ENCODE measurements around the gene TRIM43B. TPM values are rescaled to one million over a fixed set of nuclear protein-coding genes. Genes with fewer than 3 reads are reported as not detected.
"Not testable (repeated sequence)": the region's sequence is repeated elsewhere in the genome, so short reads cannot be mapped to it uniquely, and the experiment has no call there.

TRIM43B gene
- total RNA-seq, result not detected
- not detected for polyA plus RNA-seq (ENCODE audit: insufficient read depth in 1 of 8, insufficient read length in 8 of 8, low replicate concordance in 1 of 8)
- long read RNA-seq, donor 1, result 0 reads
- long read RNA-seq, donor 2, result 0 reads
- long read RNA-seq, donor 3, result 0 reads
- long read RNA-seq, donor 4, result 0 reads
- long read RNA-seq, donor 5, result 0 reads
- long read RNA-seq, donor 6, result 0 reads
- long read RNA-seq, donor 7, result 0 reads
- long read RNA-seq, donor 8, result 0 reads
- long read RNA-seq, donor 9, result 0 reads
- long read RNA-seq, donor 10, result 0 reads
- long read RNA-seq, donor 11, result 0 reads

DNA sequence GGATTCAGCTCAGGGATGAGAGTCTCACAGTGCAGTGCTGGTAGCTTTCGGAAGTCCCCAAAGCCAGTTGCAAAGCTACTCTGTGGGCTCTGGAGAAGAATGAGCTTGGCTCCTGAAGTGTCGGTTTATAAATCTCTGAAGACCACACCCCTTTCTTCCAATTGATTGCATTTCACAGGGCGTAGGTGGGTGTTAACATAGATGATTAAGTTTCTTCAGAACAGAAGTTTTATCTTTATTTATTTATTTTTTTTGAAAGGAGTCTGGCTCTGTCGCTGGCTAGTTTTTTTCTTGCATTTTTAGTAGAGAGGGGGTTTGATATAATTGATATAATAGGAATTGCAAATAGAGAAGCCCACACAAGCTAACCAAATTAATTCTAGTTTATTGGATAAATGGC is at the start of gene TRIM43B:
Gene TRIM43B, minus strand, starts transcription at position 101 of the 400 bp plus-strand sequence. CDS start 2,040 bp downstream, outside the sequence.
- not testable (repeated sequence) for H3K4me3 ChIP-seq (ENCODE audit: low read length); DNase-seq; H3K9me3 ChIP-seq (replicated peaks; ENCODE audit: control insufficient read depth, low read depth, low read length); H3K27ac ChIP-seq (ENCODE audit: low read length); H3K27me3 ChIP-seq (ENCODE audit: control insufficient read depth, insufficient read depth, low read length); H3K36me3 ChIP-seq (ENCODE audit: control insufficient read depth, insufficient read depth, low read length); H3K4me1 ChIP-seq (ENCODE audit: control insufficient read depth, insufficient read depth, low read length)
- whole genome bisulfite sequencing (ENCODE audit: insufficient coverage), result no CpG with 5 or more reads among the region's 4 CpGs

DNA sequence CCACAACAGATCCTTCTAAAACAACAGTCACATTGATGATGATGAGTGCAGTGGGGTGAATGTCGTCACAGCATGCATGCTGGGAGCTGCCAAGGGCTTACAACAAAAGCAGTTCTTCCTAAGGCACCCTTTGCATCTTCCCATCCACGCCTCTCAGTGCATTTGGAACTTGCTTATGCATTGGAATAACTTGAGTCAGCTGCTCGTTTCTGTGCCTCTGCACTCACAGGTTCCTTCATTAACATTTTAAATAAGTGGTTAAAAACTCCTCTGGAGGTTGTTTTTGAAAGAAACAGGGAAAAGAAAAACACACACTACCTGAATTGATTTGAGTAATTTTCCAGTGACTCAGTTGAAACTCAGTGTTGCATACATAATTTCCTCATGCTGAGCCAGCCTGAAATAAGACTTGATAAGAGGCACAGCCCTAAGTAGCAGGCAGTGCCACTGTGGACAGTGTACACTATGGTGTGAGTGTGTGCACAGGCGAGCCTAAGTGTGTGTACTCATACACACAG is 46.8 kb upstream of the TRIM43B start:
- no peak overlapping the region for H3K4me3 ChIP-seq (ENCODE audit: low read length)
- peaks cover 20% of the 10 kb centered on the region for H3K36me3 ChIP-seq (ENCODE audit: control insufficient read depth, insufficient read depth, low read length)
- no peaks in the 10 kb centered on the region for H3K27me3 ChIP-seq (ENCODE audit: control insufficient read depth, insufficient read depth, low read length)
- peaks cover 4% of the 10 kb centered on the region for H3K4me1 ChIP-seq (ENCODE audit: control insufficient read depth, insufficient read depth, low read length)
- H3K27ac ChIP-seq (ENCODE audit: low read length), result no peak overlapping the region
- no peaks in the 10 kb centered on the region for H3K9me3 ChIP-seq (replicated peaks; ENCODE audit: control insufficient read depth, low read depth, low read length)
- DNase-seq, result no peak
- WGBS (ENCODE audit: insufficient coverage), result 60% methylated on average over 2 of the region's 4 CpGs

DNA sequence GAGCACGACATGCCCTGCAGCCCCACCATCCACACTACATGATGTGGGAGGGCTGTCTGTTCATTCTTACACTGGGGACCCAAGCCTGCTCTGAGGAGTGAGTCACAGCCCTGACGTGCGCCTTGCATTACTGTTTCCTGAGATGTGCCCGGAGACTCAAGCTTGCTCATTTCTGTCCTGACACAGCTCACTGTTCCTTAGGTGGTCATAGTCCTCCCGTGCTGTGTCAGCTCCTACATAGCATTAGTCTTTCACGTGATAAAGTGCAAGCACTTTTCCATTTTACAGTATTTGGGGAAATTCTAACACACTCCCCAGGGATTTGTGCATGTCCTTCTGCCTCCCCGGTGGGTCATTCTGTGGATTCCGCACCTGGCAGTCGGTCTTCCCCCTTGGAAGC is 46.2 kb upstream of the TRIM43B start:
- DNase-seq, result no peak
- WGBS (ENCODE audit: insufficient coverage), result 88% methylated on average over 8 of the region's 9 CpGs
- Histone ChIP-seq H3K4me1 (ENCODE audit: control insufficient read depth, insufficient read depth, low read length) (peaks cover 6% of the 10 kb centered on the region), H3K9me3 (replicated peaks; ENCODE audit: control insufficient read depth, low read depth, low read length) (peaks cover under 1% of the 10 kb centered on the region), H3K27me3 (ENCODE audit: control insufficient read depth, insufficient read depth, low read length) (no peaks in the 10 kb centered on the region), H3K4me3 (ENCODE audit: low read length) (no peak overlapping the region), H3K36me3 (ENCODE audit: control insufficient read depth, insufficient read depth, low read length) (peaks cover 20% of the 10 kb centered on the region), H3K27ac (ENCODE audit: low read length) (no peak overlapping the region)

DNA sequence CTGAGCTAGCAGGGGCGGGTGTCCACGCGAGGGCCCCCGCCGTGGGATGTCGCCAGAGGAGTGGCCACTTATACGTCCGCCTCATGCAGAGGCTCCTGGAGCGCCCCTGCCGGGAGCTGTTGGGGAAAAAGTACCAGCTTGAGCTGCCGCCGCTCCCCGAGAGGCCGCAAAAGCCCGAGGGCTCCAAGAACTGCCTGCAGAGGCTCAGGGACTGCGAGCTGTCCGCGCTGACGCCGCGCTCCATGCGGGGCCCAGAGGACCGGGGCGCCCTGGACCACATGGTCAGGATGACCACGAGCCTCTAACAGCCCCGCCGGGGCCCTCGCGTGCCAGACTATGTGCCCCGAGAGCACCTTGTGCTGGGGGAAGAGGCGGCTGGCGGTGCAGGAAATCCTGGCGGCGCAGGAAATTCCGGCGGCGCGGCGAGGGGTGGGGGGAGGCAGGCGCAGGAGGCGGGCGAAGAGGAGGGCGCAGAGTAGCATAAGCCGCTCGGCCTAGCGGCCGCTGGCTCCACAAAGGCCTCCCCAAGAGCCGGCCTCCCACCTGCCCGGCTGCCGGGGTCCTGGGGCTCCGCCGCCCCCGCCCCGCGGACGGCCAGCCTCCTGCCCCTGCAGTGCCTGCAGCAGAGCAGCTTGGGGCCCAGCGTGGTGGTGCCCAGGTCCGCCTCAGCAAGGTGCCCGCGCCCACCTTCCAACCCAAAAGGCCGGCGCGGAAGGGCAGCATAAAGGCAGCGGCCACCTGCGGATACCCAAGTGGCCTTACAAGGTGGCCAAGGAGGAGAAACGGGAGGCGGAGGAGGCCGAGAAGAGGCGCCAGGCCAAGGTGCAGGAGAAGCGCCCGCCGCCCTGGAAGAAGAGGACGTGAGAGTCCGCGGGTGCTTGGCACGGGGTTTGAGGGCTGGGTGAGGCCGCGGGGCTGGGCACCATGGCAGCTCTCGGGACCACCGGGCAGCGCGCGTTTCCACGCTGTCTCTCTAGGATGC is 42.1 kb upstream of the TRIM43B start:
- H3K9me3 ChIP-seq (replicated peaks; ENCODE audit: control insufficient read depth, low read depth, low read length), result peaks cover 3% of the 10 kb centered on the region
- H3K27me3 ChIP-seq (ENCODE audit: control insufficient read depth, insufficient read depth, low read length), result no peaks in the 10 kb centered on the region
- H3K27ac ChIP-seq (ENCODE audit: low read length), result peak overlapping the region; percentile 64
- DNase-seq, result peak; percentile 72
- H3K36me3 ChIP-seq (ENCODE audit: control insufficient read depth, insufficient read depth, low read length), result peaks cover 17% of the 10 kb centered on the region
- peak overlapping the region; percentile 67 for H3K4me3 ChIP-seq (ENCODE audit: low read length)
- 3% methylated on average over 76 of the region's 84 CpGs for WGBS (ENCODE audit: insufficient coverage)
- peaks cover 6% of the 10 kb centered on the region for H3K4me1 ChIP-seq (ENCODE audit: control insufficient read depth, insufficient read depth, low read length)

DNA sequence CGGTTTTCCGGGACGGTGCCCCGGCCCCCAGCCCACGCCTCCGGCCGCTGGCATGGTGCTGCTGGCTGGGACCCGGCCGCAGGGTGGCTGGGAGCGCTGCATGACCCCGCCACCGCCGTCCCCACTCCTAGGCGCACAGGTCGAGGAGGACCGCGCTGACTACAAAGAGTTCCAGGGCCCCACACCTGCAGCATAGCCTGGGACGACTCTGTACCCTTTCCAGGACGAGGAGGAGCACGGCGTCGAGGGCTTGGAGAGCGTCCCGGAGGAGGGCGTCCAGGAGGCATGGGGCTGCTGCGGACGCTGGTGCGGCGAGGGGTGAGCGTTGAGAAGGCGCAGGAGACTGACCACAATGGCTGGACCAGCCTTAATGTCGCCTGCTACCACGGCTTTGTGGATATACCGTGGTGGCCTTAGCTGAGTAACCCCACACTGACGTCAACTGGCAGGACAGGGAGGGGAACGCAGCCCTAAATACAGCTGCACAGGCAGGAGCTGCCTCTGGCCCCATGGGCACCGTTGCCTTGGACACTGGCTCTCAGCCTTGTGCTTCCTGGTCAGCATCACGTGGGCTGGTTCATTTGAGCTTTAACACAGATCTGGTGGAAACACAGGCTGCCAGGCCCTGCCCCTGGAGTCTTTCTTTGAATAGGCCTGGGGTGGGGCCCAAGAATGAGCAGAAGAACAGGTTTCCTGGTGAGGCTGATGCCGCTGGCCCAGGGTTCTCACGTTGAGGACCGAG is 40.9 kb upstream of the TRIM43B start:
- WGBS (ENCODE audit: insufficient coverage), result 73% methylated on average over 41 of the region's 41 CpGs
- Histone ChIP-seq H3K4me1 (ENCODE audit: control insufficient read depth, insufficient read depth, low read length) (peaks cover 6% of the 10 kb centered on the region), H3K27me3 (ENCODE audit: control insufficient read depth, insufficient read depth, low read length) (no peaks in the 10 kb centered on the region), H3K27ac (ENCODE audit: low read length) (no peak overlapping the region), H3K4me3 (ENCODE audit: low read length) (no peak overlapping the region), H3K9me3 (replicated peaks; ENCODE audit: control insufficient read depth, low read depth, low read length) (peaks cover 3% of the 10 kb centered on the region), H3K36me3 (ENCODE audit: control insufficient read depth, insufficient read depth, low read length) (peaks cover 16% of the 10 kb centered on the region)
- DNase-seq, result peak; percentile 24

DNA sequence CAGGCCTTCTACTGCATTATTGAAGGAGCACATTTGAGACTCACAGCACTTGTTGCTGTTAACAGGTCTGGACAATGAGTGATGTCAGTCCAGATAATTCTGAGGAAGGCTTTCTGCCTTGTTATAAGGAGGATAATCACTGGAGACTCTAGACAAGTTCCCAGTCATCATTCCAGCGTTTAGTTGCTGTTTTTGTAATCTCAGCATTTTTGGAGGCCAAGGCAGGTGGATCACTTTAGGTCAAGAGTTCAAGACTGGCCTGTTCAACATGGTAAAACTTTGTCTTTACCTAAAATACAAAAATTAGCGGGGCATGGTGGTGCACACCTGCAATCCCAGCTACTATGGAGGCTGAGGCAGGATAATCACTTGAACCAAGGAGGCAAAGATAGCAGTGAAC is 39.6 kb upstream of the TRIM43B start:
- no CpG with 5 or more reads among the region's 2 CpGs for WGBS (ENCODE audit: insufficient coverage)
- Histone ChIP-seq H3K27ac (ENCODE audit: low read length) (no peak overlapping the region), H3K9me3 (replicated peaks; ENCODE audit: control insufficient read depth, low read depth, low read length) (peaks cover 3% of the 10 kb centered on the region), H3K4me1 (ENCODE audit: control insufficient read depth, insufficient read depth, low read length) (peaks cover 6% of the 10 kb centered on the region), H3K27me3 (ENCODE audit: control insufficient read depth, insufficient read depth, low read length) (no peaks in the 10 kb centered on the region), H3K36me3 (ENCODE audit: control insufficient read depth, insufficient read depth, low read length) (peaks cover 4% of the 10 kb centered on the region), H3K4me3 (ENCODE audit: low read length) (no peak overlapping the region)
- DNase-seq, result no peak

DNA sequence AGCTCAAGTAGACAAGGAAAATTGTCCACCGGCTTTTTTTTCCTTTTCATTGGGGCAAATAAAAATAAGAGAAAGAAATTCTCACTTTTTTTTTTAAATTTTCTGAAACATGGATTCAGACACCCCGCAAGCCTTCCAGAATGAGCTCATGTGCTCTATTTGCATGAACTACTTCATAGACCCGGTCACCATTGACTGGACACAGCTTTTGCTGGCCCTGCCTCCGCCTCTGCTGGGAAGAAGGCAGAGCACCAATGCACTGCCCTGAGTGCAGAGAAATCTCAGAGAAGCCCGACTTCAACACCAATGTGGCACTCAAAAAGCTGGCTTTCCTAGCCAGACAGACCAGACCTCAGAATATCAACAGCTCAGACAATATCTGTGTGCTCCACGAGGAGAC is 30.2 kb upstream of the TRIM43B start:
- WGBS (ENCODE audit: insufficient coverage), result 71% methylated on average over 3 of the region's 6 CpGs
- DNase-seq, result no peak
- peaks cover 2% of the 10 kb centered on the region for H3K27me3 ChIP-seq (ENCODE audit: control insufficient read depth, insufficient read depth, low read length)
- no peaks in the 10 kb centered on the region for H3K36me3 ChIP-seq (ENCODE audit: control insufficient read depth, insufficient read depth, low read length)
- no peaks in the 10 kb centered on the region for H3K4me1 ChIP-seq (ENCODE audit: control insufficient read depth, insufficient read depth, low read length)
- H3K9me3 ChIP-seq (replicated peaks; ENCODE audit: control insufficient read depth, low read depth, low read length), result no peaks in the 10 kb centered on the region
- no peak overlapping the region for H3K4me3 ChIP-seq (ENCODE audit: low read length)
- no peak overlapping the region for H3K27ac ChIP-seq (ENCODE audit: low read length)

DNA sequence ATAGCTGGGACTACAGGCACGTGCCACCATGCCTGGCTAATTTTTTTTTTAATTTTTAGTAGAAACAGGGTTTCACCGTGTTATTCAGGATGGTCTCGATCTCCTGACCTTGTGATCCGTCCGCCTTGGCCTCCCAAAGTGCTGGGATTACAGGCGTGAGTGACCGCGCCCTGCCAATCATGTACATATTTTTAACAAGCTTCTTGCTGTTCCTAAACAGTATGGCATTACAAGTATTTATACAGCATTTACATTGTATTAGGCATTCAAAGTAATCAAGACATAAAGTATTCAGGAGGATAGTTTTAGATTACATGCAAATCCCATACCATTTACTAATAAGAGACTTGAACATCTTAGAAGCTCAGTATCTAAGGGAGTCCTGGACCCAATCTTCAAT is 29.7 kb upstream of the TRIM43B start:
- WGBS (ENCODE audit: insufficient coverage), result 60% methylated on average over 1 of the region's 8 CpGs
- not testable (repeated sequence) for H3K4me1 ChIP-seq (ENCODE audit: control insufficient read depth, insufficient read depth, low read length); H3K27ac ChIP-seq (ENCODE audit: low read length)

DNA sequence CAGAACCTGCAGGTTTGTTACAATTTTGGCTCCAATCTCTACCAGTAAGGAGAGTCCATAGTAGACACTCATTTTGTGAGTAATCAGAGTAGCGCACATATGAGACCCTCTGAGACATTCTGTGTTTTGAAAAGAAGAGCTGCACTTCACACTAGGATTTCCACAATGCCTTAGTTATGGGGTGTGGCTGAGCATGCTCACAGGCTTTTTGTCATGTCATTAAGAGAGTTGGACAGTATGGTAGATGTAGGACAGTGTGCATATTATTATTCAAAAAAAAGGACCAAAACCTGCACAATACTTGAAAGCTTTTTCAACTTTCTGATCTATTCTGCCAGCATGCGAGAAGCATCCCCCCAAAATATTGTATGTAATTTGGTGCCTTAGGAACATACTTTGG is 24.9 kb upstream of the TRIM43B start:
- no peaks in the 10 kb centered on the region for H3K27me3 ChIP-seq (ENCODE audit: control insufficient read depth, insufficient read depth, low read length)
- H3K27ac ChIP-seq (ENCODE audit: low read length), result no peak overlapping the region
- no peak overlapping the region for H3K4me3 ChIP-seq (ENCODE audit: low read length)
- H3K36me3 ChIP-seq (ENCODE audit: control insufficient read depth, insufficient read depth, low read length), result no peaks in the 10 kb centered on the region
- no peak for DNase-seq
- no peaks in the 10 kb centered on the region for H3K9me3 ChIP-seq (replicated peaks; ENCODE audit: control insufficient read depth, low read depth, low read length)
- H3K4me1 ChIP-seq (ENCODE audit: control insufficient read depth, insufficient read depth, low read length), result no peaks in the 10 kb centered on the region
- no CpG with 5 or more reads among the region's 2 CpGs for WGBS (ENCODE audit: insufficient coverage)

More for the DNA sequence above, 29.7 kb upstream of the TRIM43B start:
- not testable (repeated sequence) for H3K9me3 ChIP-seq (replicated peaks; ENCODE audit: control insufficient read depth, low read depth, low read length); H3K4me3 ChIP-seq (ENCODE audit: low read length); H3K36me3 ChIP-seq (ENCODE audit: control insufficient read depth, insufficient read depth, low read length); H3K27me3 ChIP-seq (ENCODE audit: control insufficient read depth, insufficient read depth, low read length); DNase-seq
